ENCODE data around the gene TMEM106C.

The TMEM106C gene

DNA sequence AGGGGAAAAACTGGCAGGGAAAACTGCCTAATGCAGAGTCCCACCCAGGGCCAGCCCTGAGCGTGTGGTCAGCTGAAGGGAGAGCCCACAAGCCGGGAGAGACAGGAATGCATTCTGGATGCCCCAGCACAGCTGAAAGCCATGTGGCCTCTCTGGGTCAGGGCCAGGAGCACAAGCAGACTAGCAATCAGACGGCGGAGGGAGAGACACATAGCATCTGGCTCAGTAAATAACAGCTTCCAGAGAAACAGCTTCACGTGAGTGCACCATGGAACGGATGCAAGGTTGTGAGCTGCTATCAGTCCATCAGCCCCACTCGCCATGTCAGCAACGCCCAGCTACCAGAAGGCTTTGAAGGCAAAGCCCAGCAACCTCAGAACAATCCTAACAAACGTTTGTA is 28.2 kb upstream of the TMEM106C start:
- H3F3A ChIP-seq (ENCODE audit: low read depth) = no peaks in the 10 kb centered on the region
- no peaks in the 10 kb centered on the region for H3K79me2 ChIP-seq (ENCODE audit: insufficient read depth, low read length)
- TF ChIP-seq EZH2phosphoT487 (IDR thresholded peaks at IDR 0.05; ENCODE audit: borderline replicate concordance) = no peak
- TF ChIP-seq, protein P1, sequence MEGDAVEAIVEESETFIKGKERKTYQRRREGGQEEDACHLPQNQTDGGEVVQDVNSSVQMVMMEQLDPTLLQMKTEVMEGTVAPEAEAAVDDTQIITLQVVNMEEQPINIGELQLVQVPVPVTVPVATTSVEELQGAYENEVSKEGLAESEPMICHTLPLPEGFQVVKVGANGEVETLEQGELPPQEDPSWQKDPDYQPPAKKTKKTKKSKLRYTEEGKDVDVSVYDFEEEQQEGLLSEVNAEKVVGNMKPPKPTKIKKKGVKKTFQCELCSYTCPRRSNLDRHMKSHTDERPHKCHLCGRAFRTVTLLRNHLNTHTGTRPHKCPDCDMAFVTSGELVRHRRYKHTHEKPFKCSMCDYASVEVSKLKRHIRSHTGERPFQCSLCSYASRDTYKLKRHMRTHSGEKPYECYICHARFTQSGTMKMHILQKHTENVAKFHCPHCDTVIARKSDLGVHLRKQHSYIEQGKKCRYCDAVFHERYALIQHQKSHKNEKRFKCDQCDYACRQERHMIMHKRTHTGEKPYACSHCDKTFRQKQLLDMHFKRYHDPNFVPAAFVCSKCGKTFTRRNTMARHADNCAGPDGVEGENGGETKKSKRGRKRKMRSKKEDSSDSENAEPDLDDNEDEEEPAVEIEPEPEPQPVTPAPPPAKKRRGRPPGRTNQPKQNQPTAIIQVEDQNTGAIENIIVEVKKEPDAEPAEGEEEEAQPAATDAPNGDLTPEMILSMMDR (conservative IDR thresholded peaks at IDR 0.05; ENCODE audit: low read length) = no peak
- H4K20me1 ChIP-seq (ENCODE audit: insufficient read depth, low read length, poor library complexity, severe bottlenecking) = no peaks in the 10 kb centered on the region
- no peak overlapping the region for H2AFZ ChIP-seq (ENCODE audit: low read length)
- H3K4me1 ChIP-seq (ENCODE audit: insufficient read depth, low read length, poor library complexity, severe bottlenecking) = peaks cover 7% of the 10 kb centered on the region
- no peaks in the 10 kb centered on the region for H3K9me3 ChIP-seq (ENCODE audit: insufficient read depth, low read depth, low read length)
- H3K4me2 ChIP-seq (ENCODE audit: low read depth, low read length, poor library complexity, severe bottlenecking) = no peak overlapping the region
- H3K36me3 ChIP-seq (ENCODE audit: insufficient read depth, low read length) = no peaks in the 10 kb centered on the region
- H3K9ac ChIP-seq (ENCODE audit: low read depth, low read length, poor library complexity, severe bottlenecking) = no peak overlapping the region
- no peaks in the 10 kb centered on the region for H3K27me3 ChIP-seq (ENCODE audit: insufficient read depth, low read length, poor library complexity, severe bottlenecking)
- H3K4me3 ChIP-seq (ENCODE audit: low read length, poor library complexity, severe bottlenecking) = no peak overlapping the region
- H3K9me2 ChIP-seq (replicated peaks; ENCODE audit: low read depth, low read length) = no peaks in the 10 kb centered on the region

DNA sequence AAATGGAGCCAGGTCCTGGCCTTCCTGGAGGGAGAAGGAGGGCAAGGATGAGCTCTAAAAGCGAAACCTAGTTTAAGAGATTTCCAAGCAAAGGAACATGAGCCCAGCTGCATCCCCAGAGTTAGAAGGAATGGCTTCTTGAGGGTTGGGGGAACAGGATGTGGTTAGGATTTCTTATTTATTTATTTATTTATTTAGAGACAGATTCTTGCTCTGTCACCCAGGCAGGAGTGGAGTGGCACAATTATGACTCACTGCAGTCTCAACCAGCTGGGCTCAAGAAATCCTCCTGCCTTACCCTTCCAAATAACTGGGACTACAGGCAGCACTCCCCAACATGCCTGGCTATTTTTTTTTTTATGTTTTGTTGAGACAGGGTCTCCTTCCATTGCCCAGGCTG is 25.3 kb upstream of the TMEM106C start:
- Histone ChIP-seq H3K9me2 (replicated peaks; ENCODE audit: low read depth, low read length) (no peaks in the 10 kb centered on the region), H3K9me3 (ENCODE audit: insufficient read depth, low read depth, low read length) (no peaks in the 10 kb centered on the region), H3K4me1 (ENCODE audit: insufficient read depth, low read length, poor library complexity, severe bottlenecking) (peaks cover 7% of the 10 kb centered on the region), H3K79me2 (ENCODE audit: insufficient read depth, low read length) (no peaks in the 10 kb centered on the region), H3K9ac (ENCODE audit: low read depth, low read length, poor library complexity, severe bottlenecking) (no peak overlapping the region), H3K27me3 (ENCODE audit: insufficient read depth, low read length, poor library complexity, severe bottlenecking) (no peaks in the 10 kb centered on the region), H3F3A (ENCODE audit: low read depth) (no peaks in the 10 kb centered on the region), H2AFZ (ENCODE audit: low read length) (no peak overlapping the region), H4K20me1 (ENCODE audit: insufficient read depth, low read length, poor library complexity, severe bottlenecking) (no peaks in the 10 kb centered on the region), H3K36me3 (ENCODE audit: insufficient read depth, low read length) (no peaks in the 10 kb centered on the region), H3K4me3 (ENCODE audit: low read length, poor library complexity, severe bottlenecking) (no peak overlapping the region), H3K4me2 (ENCODE audit: low read depth, low read length, poor library complexity, severe bottlenecking) (no peak overlapping the region)
- TF ChIP-seq, protein P1 (conservative IDR thresholded peaks at IDR 0.05; ENCODE audit: low read length) = no peak

DNA sequence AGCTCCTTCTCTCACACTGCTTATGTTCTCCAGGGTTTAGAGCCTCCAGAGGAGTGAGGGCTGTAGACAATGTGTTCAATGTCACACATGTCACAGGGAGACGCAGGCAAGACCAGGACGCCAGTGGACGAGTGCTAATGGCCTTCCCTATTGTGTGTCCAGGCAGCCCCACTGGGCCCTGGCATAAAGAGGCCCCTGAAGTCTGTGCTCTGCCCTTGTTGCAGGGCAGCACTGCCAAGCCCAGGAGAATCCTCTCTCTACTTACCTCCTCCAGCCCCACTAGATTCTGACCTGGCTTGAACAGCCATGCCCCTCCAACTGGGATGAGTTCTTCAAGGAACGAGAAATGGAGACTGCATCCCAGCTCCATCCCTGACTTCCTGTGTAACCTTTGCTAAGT is 24.8 kb upstream of the TMEM106C start:
- no peaks in the 10 kb centered on the region for H3K79me2 ChIP-seq (ENCODE audit: insufficient read depth, low read length)
- no peaks in the 10 kb centered on the region for H3K27me3 ChIP-seq (ENCODE audit: insufficient read depth, low read length, poor library complexity, severe bottlenecking)
- H2AFZ ChIP-seq (ENCODE audit: low read length) = no peak overlapping the region
- no peak overlapping the region for H3K9ac ChIP-seq (ENCODE audit: low read depth, low read length, poor library complexity, severe bottlenecking)
- no peak overlapping the region for H3K4me2 ChIP-seq (ENCODE audit: low read depth, low read length, poor library complexity, severe bottlenecking)
- no peaks in the 10 kb centered on the region for H3K36me3 ChIP-seq (ENCODE audit: insufficient read depth, low read length)
- H3F3A ChIP-seq (ENCODE audit: low read depth) = no peaks in the 10 kb centered on the region
- no peak overlapping the region for H3K4me3 ChIP-seq (ENCODE audit: low read length, poor library complexity, severe bottlenecking)
- H4K20me1 ChIP-seq (ENCODE audit: insufficient read depth, low read length, poor library complexity, severe bottlenecking) = no peaks in the 10 kb centered on the region
- H3K4me1 ChIP-seq (ENCODE audit: insufficient read depth, low read length, poor library complexity, severe bottlenecking) = peaks cover 7% of the 10 kb centered on the region
- H3K9me2 ChIP-seq (replicated peaks; ENCODE audit: low read depth, low read length) = no peaks in the 10 kb centered on the region
- H3K9me3 ChIP-seq (ENCODE audit: insufficient read depth, low read depth, low read length) = no peaks in the 10 kb centered on the region
- TF ChIP-seq, protein P1 (conservative IDR thresholded peaks at IDR 0.05; ENCODE audit: low read length) = no peak
- TF ChIP-seq EZH2phosphoT487 (IDR thresholded peaks at IDR 0.05; ENCODE audit: borderline replicate concordance) = no peak
